A549 (cell line): ENCODE results near the gene ZNF618. TPM values are rescaled to one million over a fixed set of nuclear protein-coding genes. Genes with fewer than 3 reads are reported as not detected.

Experiments used
- ATAC-seq, 2 experiments: fragments of 200-7000 bp in 1 of 2; fragments of >200 bp in 1 of 2; cut with Nextera tagmentation in 1 of 2; cut with Tn5 transposase in 1 of 2; 3 replicates each; pipeline versions ENCODE4 v1.8.0 to v1.9.1; 2018 to 2020; ENCODE audit warnings: mild to moderate bottlenecking in 1 of 2, moderate library complexity in 1 of 2
- CTCF ChIA-PET: fragments of 300-600 bp; sonication (Branson Sonifier 250); formaldehyde crosslinking; extraction: SDS; loops from one replicate; lab custom pipeline; 2021; ENCODE audit warnings: antibody characterized with exemption, inconsistent platforms; lab: Yijun Ruan, JAX
- POLR2A ChIA-PET: fragments of 350-600 bp; formaldehyde crosslinking; extraction: SDS; loops from one replicate; lab custom pipeline; 2021; ENCODE audit warnings: antibody characterized with exemption, inconsistent platforms; lab: Yijun Ruan, JAX
- DNase-seq, 2 experiments: peaks; one replicate each; pipeline versions ENCODE4 v3.0.0 to v3.0.0-alpha.2; 2011 to 2016; ENCODE audit warnings: low read depth in 1 of 2, low spot score in 1 of 2
- FAIRE-seq: peaks from 2 replicates; lab custom pipeline; 2011; peaks lifted over from hg19 to GRCh38; lab: Jason Lieb, UNC
- H3K27ac ChIP-seq, 2 experiments: fragments of >200 bp; sonication (Bioruptor Twin); formaldehyde crosslinking; 3 replicates each; pipeline ENCODE4 v1.5.1; 2016 to 2017
- H3K4me1 ChIP-seq: fragments of >200 bp; sonication (Bioruptor Twin); formaldehyde crosslinking; 3 replicates; pipeline ENCODE4 v1.6.1; 2016
- H3K4me2 ChIP-seq: fragments of >200 bp; sonication (Bioruptor Twin); formaldehyde crosslinking; 3 replicates; pipeline ENCODE4 v1.6.1; 2016
- H3K4me3 ChIP-seq: fragments of >200 bp; sonication (Bioruptor Twin); formaldehyde crosslinking; 3 replicates; pipeline ENCODE4 v1.5.1; 2016
- H3K9me3 ChIP-seq: fragments of >200 bp; sonication (Bioruptor Twin); formaldehyde crosslinking; 3 replicates; pipeline ENCODE4 v1.6.1; 2016
- BCL3 ChIP-seq: fragments of >200 bp; sonication (Bioruptor Twin); formaldehyde crosslinking; IDR thresholded peaks from 3 replicates; pipeline ENCODE4 v1.6.1; 2016
- BHLHE40 ChIP-seq: IDR thresholded peaks from 2 replicates; pipeline ENCODE4 v1.6.1; 2012; ENCODE audit warnings: low read depth, low read length, inconsistent platforms
- CBX2 ChIP-seq: fragments of 200-600 bp; sonication (generic); IDR thresholded peaks from 2 replicates; pipeline ENCODE4 v1.6.1; 2016; ENCODE audit warnings: low read depth, mild to moderate bottlenecking, borderline replicate concordance
- CEBPB ChIP-seq, 2 experiments: fragments of >200 bp in 1 of 2; sonication (Bioruptor Twin) in 1 of 2; formaldehyde crosslinking in 1 of 2; IDR thresholded peaks; 2 replicates each; pipeline ENCODE4 v1.6.1; 2012 to 2016
- CHD2 ChIP-seq: fragments of 150-350 bp; IDR thresholded peaks from 2 replicates; pipeline ENCODE4 v1.6.1; 2014; ENCODE audit warnings: low read length; ENCODE audit not compliant: partially characterized antibody
- EHMT2 ChIP-seq: fragments of 200-600 bp; sonication (generic); IDR thresholded peaks from 2 replicates; pipeline ENCODE4 v1.6.1; 2016; ENCODE audit warnings: antibody characterized with exemption, low read depth, mild to moderate bottlenecking, moderate library complexity
- EP300 ChIP-seq, 2 experiments: fragments of >200 bp; sonication (Bioruptor Twin); formaldehyde crosslinking; IDR thresholded peaks; 2 replicates in 1 of 2; 3 replicates in 1 of 2; pipeline ENCODE4 v1.6.1; 2016 to 2017
- FOSB ChIP-seq: fragments of 250-450 bp; sonication (Bioruptor Pico); IDR thresholded peaks from 2 replicates; pipeline ENCODE4 v1.5.0; 2020; ENCODE audit warnings: mild to moderate bottlenecking, moderate library complexity
- FOSL2 ChIP-seq, 2 experiments: fragments of 450-650 bp in 1 of 2; fragments of >200 bp in 1 of 2; sonication (Bioruptor Twin) in 1 of 2; formaldehyde crosslinking; IDR thresholded peaks; 2 replicates each; pipeline versions ENCODE4 v1.5.0 to v1.6.1; 2016 to 2020; ENCODE audit warnings: mild to moderate bottlenecking in 1 of 2, moderate library complexity in 1 of 2
- GATA3 ChIP-seq: IDR thresholded peaks from 2 replicates; pipeline ENCODE4 v1.6.1; 2012; ENCODE audit warnings: borderline replicate concordance
- HDAC2 ChIP-seq: fragments of 200-600 bp; sonication (generic); IDR thresholded peaks from 2 replicates; pipeline ENCODE4 v1.6.1; 2016
- HOXA7 ChIP-seq: fragments of 250-450 bp; sonication (Bioruptor Pico); IDR thresholded peaks from 2 replicates; pipeline ENCODE4 v1.5.0; 2020; ENCODE audit warnings: mild to moderate bottlenecking, moderate library complexity
- JUN ChIP-seq, 2 experiments: fragments of >200 bp; sonication (Bioruptor Twin); formaldehyde crosslinking; IDR thresholded peaks; 2 replicates in 1 of 2; 3 replicates in 1 of 2; pipeline ENCODE4 v1.6.1; 2016 to 2017
- MAFK ChIP-seq: fragments of 450-650 bp; IDR thresholded peaks from 2 replicates; pipeline ENCODE4 v1.6.1; 2014; ENCODE audit not compliant: partially characterized antibody
- MAZ ChIP-seq: fragments of 150-350 bp; IDR thresholded peaks from 2 replicates; pipeline ENCODE4 v1.6.1; 2014; ENCODE audit warnings: antibody characterized with exemption, low read depth, low read length, borderline replicate concordance
- MYC ChIP-seq: IDR thresholded peaks from 2 replicates; pipeline ENCODE4 v1.6.1; 2012; ENCODE audit warnings: mild to moderate bottlenecking, inconsistent platforms, low read length, improper control_type of control experiment, borderline replicate concordance
- NPAS2 ChIP-seq: fragments of 250-450 bp; sonication (Bioruptor Pico); IDR thresholded peaks from 2 replicates; pipeline ENCODE4 v1.8.0; 2022; ENCODE audit warnings: mild to moderate bottlenecking, moderate library complexity, borderline replicate concordance
- NR3C1 ChIP-seq: fragments of >200 bp; sonication (Bioruptor Twin); formaldehyde crosslinking; IDR thresholded peaks from 3 replicates; pipeline ENCODE4 v1.6.1; 2017
- PHF8 ChIP-seq: fragments of 200-600 bp; sonication (generic); IDR thresholded peaks from 2 replicates; pipeline ENCODE4 v1.6.1; 2016; ENCODE audit warnings: low read depth, mild to moderate bottlenecking, antibody characterized with exemption, moderate library complexity, borderline replicate concordance
- POLR2A ChIP-seq: IDR thresholded peaks from 2 replicates; pipeline ENCODE4 v1.6.1; 2012; ENCODE audit warnings: mild to moderate bottlenecking, low read length
- POLR2AphosphoS2 ChIP-seq: conservative IDR thresholded peaks from 2 replicates; pipeline ENCODE4 v1.6.1; 2012; ENCODE audit warnings: low read length, improper control_type of control experiment, inconsistent platforms
- RARB ChIP-seq: fragments of 250-450 bp; sonication (Bioruptor Pico); IDR thresholded peaks from 2 replicates; pipeline ENCODE4 v1.8.0; 2021; ENCODE audit warnings: mild to moderate bottlenecking, moderate library complexity
- RCOR1 ChIP-seq: fragments of 150-350 bp; IDR thresholded peaks from 2 replicates; pipeline ENCODE4 v1.6.1; 2014; ENCODE audit warnings: antibody characterized with exemption, low read length, low read depth
- RFX5 ChIP-seq: fragments of 450-650 bp; IDR thresholded peaks from 2 replicates; pipeline ENCODE4 v1.7.1; 2014; ENCODE audit warnings: antibody characterized with exemption, mild to moderate bottlenecking, moderate library complexity
- RNF2 ChIP-seq: fragments of 200-600 bp; sonication (generic); IDR thresholded peaks from 2 replicates; pipeline ENCODE4 v1.6.1; 2016; ENCODE audit warnings: low read depth, mild to moderate bottlenecking, antibody characterized with exemption, moderate library complexity, borderline replicate concordance
- SMC3 ChIP-seq: fragments of >200 bp; sonication (Bioruptor Twin); formaldehyde crosslinking; IDR thresholded peaks from 3 replicates; pipeline ENCODE4 v1.6.1; 2018; ENCODE audit warnings: inconsistent platforms
- TP53 ChIP-seq: fragments of 250-450 bp; sonication (Bioruptor Pico); IDR thresholded peaks from 2 replicates; pipeline ENCODE4 v1.5.0; 2021; ENCODE audit warnings: mild to moderate bottlenecking, moderate library complexity
- ZNF302 ChIP-seq: fragments of 250-450 bp; sonication (Bioruptor Pico); IDR thresholded peaks from 2 replicates; pipeline ENCODE4 v1.9.0; 2021; ENCODE audit warnings: inconsistent platforms, mild to moderate bottlenecking, moderate library complexity
- WGBS: methylation state at CpG from one replicate; pipeline ENCODE4 v1.1.6; 2017; ENCODE audit errors: missing lambda C conversion rate; 5-methylcytosine and 5-hydroxymethylcytosine counted together
- polyA plus RNA-seq, 4 experiments: library from polyadenylated mRNA; depleted of rRNA in 3 of 4; stranded (reverse); fragments of >200 nt; fragmentation: RNase III in 1 of 4; extraction: RNeasy Plus Mini Kit Qiagen cat#74134 plus additional on column Dnase treatment in 1 of 4; gene quantifications; 2 replicates in 3 of 4; 3 replicates in 1 of 4; pipeline ENCODE4 v1.2.3, GENCODE V29; 2011 to 2017
- TF ChIP-seq, protein P1 (sequence below): IDR thresholded peaks from 2 replicates; pipeline ENCODE4 v1.6.1; 2012

The ZNF618 gene
- polyA plus RNA-seq, 2 of the 4 experiments (the other 2 are of a cell fraction): 9.0 to 10.0 TPM

DNA sequence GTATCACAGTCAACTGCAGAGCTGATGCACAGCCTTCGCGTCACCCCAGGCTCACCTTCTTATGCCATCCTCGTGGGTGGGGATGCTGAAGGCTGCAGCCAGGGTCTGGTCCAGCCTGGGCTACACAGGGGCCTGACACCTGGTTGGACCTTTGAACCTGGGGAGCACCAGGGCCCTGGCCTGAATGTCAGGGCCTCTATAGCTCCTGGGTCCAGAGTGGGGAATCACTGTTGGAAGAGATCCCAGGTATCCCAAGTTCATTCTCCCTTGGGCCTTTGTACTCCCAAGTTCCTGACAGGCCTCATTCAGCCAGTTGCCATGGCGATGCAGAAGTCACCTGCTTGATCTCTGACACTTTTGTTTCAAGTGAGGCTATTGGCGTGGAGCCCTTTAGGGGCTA is 43.8 kb downstream of the ZNF618 start:
- 88% methylated on average over 5 of the region's 5 CpGs for WGBS
- ChIA-PET POLR2A (no interaction called here), CTCF (interaction anchor here (0.6 to 2.6 kb wide), 2 partner anchors 14 kb away, joined by 3 to 6 read pairs; no protein-coding TSS in a partner anchor)
- H3K4me2 ChIP-seq: no peak overlapping the region
- no peak overlapping the region for H3K27ac ChIP-seq
- TF ChIP-seq BCL3 (no peak), FOSB (CRISPR knock-in tag) (no peak), CEBPB (IDR thresholded peaks at IDR 0.05) (no peak), RFX5 (no peak), FOSL2 (IDR thresholded peaks at IDR 0.05) (no peak), FOSL2 (CRISPR knock-in tag; IDR thresholded peaks at IDR 0.05) (no peak), RARB (CRISPR knock-in tag) (no peak), POLR2AphosphoS2 (no peak), MYC (no peak), GATA3 (no peak), HOXA7 (CRISPR knock-in tag) (no peak), JUN (IDR thresholded peaks at IDR 0.05) (no peak), EP300 (IDR thresholded peaks at IDR 0.05) (no peak), PHF8 (no peak), NR3C1 (no peak), EHMT2 (no peak), HDAC2 (no peak), NPAS2 (CRISPR knock-in tag) (no peak), TP53 (CRISPR knock-in tag) (no peak)
- TF ChIP-seq, protein P1, sequence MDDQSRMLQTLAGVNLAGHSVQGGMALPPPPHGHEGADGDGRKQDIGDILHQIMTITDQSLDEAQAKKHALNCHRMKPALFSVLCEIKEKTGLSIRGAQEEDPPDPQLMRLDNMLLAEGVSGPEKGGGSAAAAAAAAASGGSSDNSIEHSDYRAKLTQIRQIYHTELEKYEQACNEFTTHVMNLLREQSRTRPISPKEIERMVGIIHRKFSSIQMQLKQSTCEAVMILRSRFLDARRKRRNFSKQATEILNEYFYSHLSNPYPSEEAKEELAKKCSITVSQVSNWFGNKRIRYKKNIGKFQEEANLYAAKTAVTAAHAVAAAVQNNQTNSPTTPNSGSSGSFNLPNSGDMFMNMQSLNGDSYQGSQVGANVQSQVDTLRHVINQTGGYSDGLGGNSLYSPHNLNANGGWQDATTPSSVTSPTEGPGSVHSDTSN: no peak
- DNase-seq (no peak), FAIRE-seq (no peak), ATAC-seq (no peak)
- no peak overlapping the region for H3K4me3 ChIP-seq
- no peaks in the 10 kb centered on the region for H3K4me1 ChIP-seq
- H3K9me3 ChIP-seq: 0 out of 3 replicates have a peak, but pooled peaks cover 4% of the 10 kb centered on the region

DNA sequence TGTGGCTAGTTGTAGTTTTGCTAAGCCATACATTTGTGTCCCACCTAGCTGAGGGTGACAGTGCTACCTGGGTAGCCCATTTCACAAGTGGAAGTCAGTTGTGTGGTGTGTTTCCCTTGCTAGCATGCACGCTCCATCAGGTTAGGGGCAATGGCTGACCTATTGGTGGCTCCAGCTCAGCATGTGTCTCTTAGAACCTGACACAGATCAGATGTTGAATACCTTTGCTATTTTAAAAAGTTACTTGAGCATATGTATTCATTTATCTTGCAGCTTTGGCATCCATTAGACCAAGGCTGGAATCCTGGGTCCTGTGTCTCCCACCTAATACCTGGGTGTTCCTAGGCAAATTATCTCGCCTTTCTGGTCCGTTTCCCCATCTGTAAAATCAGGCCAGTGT is 44.8 kb downstream of the ZNF618 start:
- H3K27ac ChIP-seq: no peak overlapping the region

More for the DNA sequence above, 44.8 kb downstream of the ZNF618 start:
- TF ChIP-seq ZNF302 (CRISPR knock-in tag): no peak
- TF ChIP-seq RCOR1: no peak
- no peak for TF ChIP-seq BHLHE40
- no peak for TF ChIP-seq MAZ
- no peak for TF ChIP-seq PHF8
- TF ChIP-seq SMC3: no peak
- no peak for TF ChIP-seq GATA3
- no peak for TF ChIP-seq TP53 (CRISPR knock-in tag)
- TF ChIP-seq CHD2: no peak
- TF ChIP-seq RNF2: no peak
- TF ChIP-seq POLR2A: no peak
- no peak for TF ChIP-seq CBX2
- TF ChIP-seq FOSL2 (IDR thresholded peaks at IDR 0.05): no peak
- no peak for TF ChIP-seq FOSL2 (CRISPR knock-in tag; IDR thresholded peaks at IDR 0.05)
- no peak for TF ChIP-seq MAFK
- TF ChIP-seq, protein P1: no peak
- CTCF ChIA-PET: interaction anchor here (0.6 to 2.6 kb wide), 2 partner anchors 15 to 18 kb away, joined by 4 to 6 read pairs; no protein-coding TSS in a partner anchor
- 100% methylated on average over 3 of the region's 3 CpGs for WGBS
- POLR2A ChIA-PET: no interaction called here
- ATAC-seq (no peak), DNase-seq (no peak), FAIRE-seq (no peak)
- Histone ChIP-seq H3K4me2 (no peak overlapping the region), H3K4me1 (no peaks in the 10 kb centered on the region), H3K4me3 (no peak overlapping the region), H3K9me3 (peaks cover 9% of the 10 kb centered on the region; the same call in 1 of the 3 replicates)
